H1 (cell line): ENCODE data around the gene LINGO4. TPM values are rescaled to one million over a fixed set of nuclear protein-coding genes. Genes with fewer than 3 reads are reported as not detected.

Experiments used
- CTCF ChIA-PET: fragments of 300-600 bp; sonication (Branson Sonifier 250); formaldehyde crosslinking; loops from one replicate; lab custom pipeline; 2021; ENCODE audit not compliant: partially characterized antibody; lab: Charles Lee
- POLR2A ChIA-PET: fragments of 300-600 bp; sonication (Branson Sonifier 250); formaldehyde crosslinking; loops from one replicate; lab custom pipeline; 2021; ENCODE audit warnings: inconsistent platforms; ENCODE audit not compliant: partially characterized antibody; lab: Charles Lee
- DNase-seq, 2 experiments: peaks; one replicate each; pipeline versions ENCODE4 v3.0.0 to v3.0.0-alpha.2; 2010 to 2022; ENCODE audit warnings: low spot score in 2 of 2, low read depth in 1 of 2, mixed read lengths in 1 of 2
- FAIRE-seq: peaks from 2 replicates; lab custom pipeline; 2011; peaks lifted over from hg19 to GRCh38; lab: Jason Lieb, UNC
- H2AFZ ChIP-seq: 2 replicates; pipeline ENCODE4 v1.8.1; 2012; ENCODE audit warnings: low read length, inconsistent platforms
- H2AK5ac ChIP-seq: 2 replicates; pipeline ENCODE4 v1.6.1; 2013; ENCODE audit warnings: low read depth, low read length
- H2BK120ac ChIP-seq: replicated peaks from 2 replicates; pipeline ENCODE3; 2013; ENCODE audit warnings: low read depth, low read length, inconsistent platforms
- H2BK12ac ChIP-seq: 2 replicates; pipeline ENCODE4 v1.6.1; 2013; ENCODE audit warnings: low read depth, low read length
- H2BK15ac ChIP-seq: 2 replicates; pipeline ENCODE4 v1.6.1; 2013; ENCODE audit warnings: low read length
- H2BK20ac ChIP-seq: 2 replicates; pipeline ENCODE4 v1.6.1; 2013; ENCODE audit warnings: low read length
- H2BK5ac ChIP-seq: 2 replicates; pipeline ENCODE4 v1.6.1; 2013; ENCODE audit warnings: low read depth, low read length
- H3K14ac ChIP-seq: 2 replicates; pipeline ENCODE4 v1.6.1; 2013; ENCODE audit warnings: inconsistent platforms; ENCODE audit not compliant: insufficient read length
- H3K18ac ChIP-seq: 2 replicates; pipeline ENCODE4 v1.6.1; 2013; ENCODE audit warnings: low read length; ENCODE audit errors: extremely low read depth
- H3K23ac ChIP-seq: 2 replicates; pipeline ENCODE4 v1.6.1; 2013; ENCODE audit warnings: inconsistent platforms; ENCODE audit not compliant: insufficient read length
- H3K23me2 ChIP-seq: 2 replicates; pipeline ENCODE4 v1.6.1; 2013; ENCODE audit warnings: low read depth, low read length
- H3K27ac ChIP-seq: 2 replicates; pipeline ENCODE4 v1.6.1; 2011; ENCODE audit warnings: low read depth, low read length, inconsistent platforms
- H3K27me3 ChIP-seq, 4 experiments: replicated peaks in 1 of 4; 1 replicate in 1 of 4; 2 replicates in 3 of 4; pipeline versions ENCODE4 v1.6.1 to v1.8.1; 2011 to 2013; ENCODE audit warnings: low read length in 3 of 4, mild to moderate bottlenecking in 3 of 4, inconsistent platforms in 2 of 4, mixed read lengths in 2 of 4, moderate library complexity in 1 of 4; ENCODE audit not compliant: control insufficient read depth in 3 of 4, insufficient read depth in 3 of 4; ENCODE audit errors: extremely low read depth in 1 of 4
- H3K36me3 ChIP-seq, 4 experiments: 2 replicates each; pipeline versions ENCODE4 v1.6.1 to v1.8.1; 2011 to 2013; ENCODE audit warnings: mild to moderate bottlenecking in 4 of 4, low read length in 3 of 4, moderate library complexity in 2 of 4, control low read depth in 1 of 4, inconsistent platforms in 1 of 4; ENCODE audit not compliant: insufficient read depth in 4 of 4, control insufficient read depth in 2 of 4
- H3K4ac ChIP-seq: replicated peaks from 2 replicates; pipeline ENCODE3; 2013; ENCODE audit warnings: low read length, low read depth, mixed read lengths, inconsistent platforms; ENCODE audit not compliant: insufficient read length
- H3K4me1 ChIP-seq, 4 experiments: replicated peaks in 1 of 4; 1 replicate in 1 of 4; 2 replicates in 3 of 4; pipeline versions ENCODE4 v1.6.1 to v1.8.1; 2011 to 2013; ENCODE audit warnings: low read length in 3 of 4, inconsistent platforms in 2 of 4, mixed read lengths in 1 of 4; ENCODE audit not compliant: insufficient read depth in 4 of 4, control insufficient read depth in 3 of 4
- H3K4me2 ChIP-seq, 2 experiments: 2 replicates each; pipeline versions ENCODE4 v1.6.1 to v1.8.1; 2011 to 2013; ENCODE audit warnings: low read depth in 2 of 2, low read length in 2 of 2, control low read depth in 1 of 2, inconsistent platforms in 1 of 2, mild to moderate bottlenecking in 1 of 2; ENCODE audit not compliant: insufficient read depth in 1 of 2
- H3K4me3 ChIP-seq, 4 experiments: fragments of 200-600, 300-600 bp in 1 of 4; sonication (generic), shearing (Covaris generic), sonication (Bioruptor Twin) in 1 of 4; 2 replicates each; pipeline versions ENCODE4 v1.5.1 to v1.8.1; 2011 to 2016; ENCODE audit warnings: low read length in 4 of 4, low read depth in 3 of 4, control low read depth in 2 of 4, inconsistent platforms in 2 of 4, mild to moderate bottlenecking in 2 of 4, mixed read lengths in 1 of 4, moderate library complexity in 1 of 4; ENCODE audit not compliant: insufficient read depth in 2 of 4; ENCODE audit errors: extremely low read depth in 1 of 4
- H3K56ac ChIP-seq: replicated peaks from 2 replicates; pipeline ENCODE3; 2013; ENCODE audit warnings: low read depth, mild to moderate bottlenecking, mixed read lengths, low read length, inconsistent platforms; ENCODE audit not compliant: insufficient read length
- H3K79me1 ChIP-seq: 2 replicates; pipeline ENCODE4 v1.6.1; 2013; ENCODE audit warnings: low read depth, low read length, control low read depth
- H3K79me2 ChIP-seq, 2 experiments: 2 replicates each; pipeline versions ENCODE4 v1.6.1 to v1.8.1; 2012 to 2013; ENCODE audit warnings: low read length in 2 of 2, mild to moderate bottlenecking in 2 of 2, inconsistent platforms in 1 of 2; ENCODE audit not compliant: insufficient read depth in 2 of 2, control insufficient read depth in 1 of 2
- H3K9ac ChIP-seq, 4 experiments: replicated peaks in 1 of 4; 1 replicate in 1 of 4; 2 replicates in 3 of 4; pipeline versions ENCODE4 v1.6.1 to v1.8.1; 2011 to 2013; ENCODE audit warnings: low read depth in 3 of 4, low read length in 3 of 4, control low read depth in 2 of 4, mild to moderate bottlenecking in 2 of 4, moderate library complexity in 2 of 4, inconsistent platforms in 1 of 4; ENCODE audit errors: extremely low read depth in 1 of 4
- H3K9me3 ChIP-seq, 2 experiments: 2 replicates each; pipeline versions ENCODE4 v1.6.1 to v1.8.1; 2012 to 2013; ENCODE audit warnings: mild to moderate bottlenecking in 2 of 2, moderate library complexity in 2 of 2, control low read depth in 1 of 2, inconsistent platforms in 1 of 2, low read depth in 1 of 2, low read length in 1 of 2, mixed read lengths in 1 of 2; ENCODE audit not compliant: insufficient read depth in 2 of 2
- H4K20me1 ChIP-seq, 2 experiments: replicated peaks in 1 of 2; 2 replicates each; pipeline versions ENCODE3 to v1.8.1; 2011 to 2013; ENCODE audit warnings: inconsistent platforms in 2 of 2, low read length in 2 of 2, mild to moderate bottlenecking in 1 of 2; ENCODE audit not compliant: insufficient read depth in 2 of 2, control insufficient read depth in 1 of 2
- H4K5ac ChIP-seq: 2 replicates; pipeline ENCODE4 v1.6.1; 2013; ENCODE audit warnings: low read length, low read depth, mixed read lengths, inconsistent platforms; ENCODE audit not compliant: insufficient read length
- H4K8ac ChIP-seq: 2 replicates; pipeline ENCODE4 v1.8.0; 2013; ENCODE audit warnings: mild to moderate bottlenecking, moderate library complexity, low read length, inconsistent platforms; ENCODE audit not compliant: insufficient read depth; ENCODE audit errors: extremely low read depth
- H4K91ac ChIP-seq: replicated peaks from 2 replicates; pipeline ENCODE3; 2013; ENCODE audit warnings: low read length, mixed read lengths, inconsistent platforms; ENCODE audit not compliant: insufficient read length
- CHD1 ChIP-seq: IDR thresholded peaks from 2 replicates; pipeline ENCODE4 v1.6.1; 2012; ENCODE audit warnings: low read depth, low read length, improper control_type of control experiment
- SP2 ChIP-seq: IDR thresholded peaks from 2 replicates; pipeline ENCODE4 v1.6.1; 2012; ENCODE audit warnings: mild to moderate bottlenecking, low read length, inconsistent platforms
- SP4 ChIP-seq: IDR thresholded peaks from 2 replicates; pipeline ENCODE4 v1.6.1; 2012; ENCODE audit warnings: low read length, inconsistent platforms
- SUZ12 ChIP-seq: fragments of 200-600 bp; sonication (generic); IDR thresholded peaks from 2 replicates; pipeline ENCODE4 v1.6.1; 2012; ENCODE audit warnings: mild to moderate bottlenecking, inconsistent platforms, low read length, moderate library complexity, mixed read lengths
- TAF1 ChIP-seq: IDR thresholded peaks from 2 replicates; pipeline ENCODE4 v1.6.1; 2011; ENCODE audit warnings: mild to moderate bottlenecking, low read depth, low read length
- ZNF274 ChIP-seq: IDR thresholded peaks from 2 replicates; pipeline ENCODE4 v1.7.0; 2012; ENCODE audit warnings: low read length, borderline replicate concordance; ENCODE audit errors: extremely low read depth
- WGBS, 2 experiments: shearing (Covaris generic) in 1 of 2; methylation state at CpG; one replicate each; pipeline versions ENCODE4 v1.1.6 to v1.1.7; 2013 to 2015; ENCODE audit warnings: low lambda C conversion rate in 2 of 2, mixed read lengths in 2 of 2, inconsistent platforms in 1 of 2, low coverage in 1 of 2, missing lambda C conversion rate in 1 of 2; ENCODE audit not compliant: insufficient replicate concordance in 2 of 2, insufficient coverage in 1 of 2, insufficient read length in 1 of 2; ENCODE audit errors: extremely low coverage in 1 of 2, missing lambda C conversion rate in 1 of 2; 5-methylcytosine and 5-hydroxymethylcytosine counted together
- polyA plus RNA-seq, 7 experiments: library from polyadenylated mRNA; depleted of rRNA in 3 of 7; stranded (reverse) in 5 of 7; unstranded in 2 of 7; fragments of >200 nt in 5 of 7; fragments of 200-250 nt in 2 of 7; gene quantifications; 1 replicate in 5 of 7; 2 replicates in 1 of 7; 4 replicates in 1 of 7; pipeline versions ENCODE4 v1.2.1 to v1.2.3, GENCODE V29; 2011 to 2013; ENCODE audit warnings: missing spikeins in 2 of 7, mixed read lengths in 2 of 7
- total RNA-seq: library from RNA; stranded (reverse); fragmentation: NEBNext Ultra II Directional; extraction: Animal tissue kit (Norgen Biotek cat#: 25700); gene quantifications from 2 replicates; pipeline ENCODE4 v1.2.1, GENCODE V29; 2021
- TF ChIP-seq, protein P1 (sequence below): IDR thresholded peaks from 2 replicates; pipeline ENCODE4 v1.6.1; 2012; ENCODE audit warnings: inconsistent platforms

LINGO4 gene
- total and polyA plus RNA-seq, 2 of the 8 experiments (the other 6 are each of a cell fraction or from before 2014, with no cell fraction given): 0.03 TPM; not detected in 1

DNA sequence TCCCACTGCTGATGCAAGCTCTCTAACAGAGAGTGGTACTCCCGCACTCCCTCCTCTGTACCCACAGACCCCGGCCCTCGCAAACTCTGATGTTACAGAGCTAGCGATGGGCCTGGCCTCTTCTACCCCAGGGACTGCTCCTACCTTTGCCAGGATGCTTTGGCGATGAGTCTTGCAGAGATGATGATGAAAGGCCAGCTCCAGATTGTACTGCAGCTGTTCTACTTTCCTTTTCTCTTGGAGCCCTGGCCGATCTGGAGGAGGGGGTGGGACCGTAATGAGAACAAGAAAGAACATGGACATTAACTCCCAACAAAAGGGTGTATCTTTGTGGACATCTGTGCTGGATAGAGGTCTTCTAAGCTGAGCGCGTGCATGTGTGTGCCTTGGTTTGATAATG, 6.0 kb upstream of the LINGO4 start:
- ChIA-PET POLR2A (interaction anchor here (0.8 to 2.3 kb wide), 5 partner anchors 11 to 71 kb away, joined by 3 to 7 read pairs (median 3); partner anchors contain the start of gene C2CD4D), CTCF (interaction anchor here (0.5 to 2.0 kb wide), 7 partner anchors 9 to 122 kb away, joined by 3 to 10 read pairs (median 4); no protein-coding TSS in a partner anchor)
- Histone ChIP-seq H3K23ac (no peak overlapping the region), H4K5ac (no peak overlapping the region), H4K91ac (no peak overlapping the region), H3K4me1 (peaks cover 1 to 5% (median 4%) of the 10 kb centered on the region in 4 experiments; a peak in 3 of 7 replicates), H2AFZ (no peak overlapping the region), H4K8ac (no peak overlapping the region), H3K36me3 (no peaks in the 10 kb centered on the region), H3K79me2 (no peaks in the 10 kb centered on the region), H3K4me2 (no peak overlapping the region), H3K56ac (no peak overlapping the region), H3K18ac (no peak overlapping the region), H3K27me3 (no peaks in the 10 kb centered on the region), H2AK5ac (no peak overlapping the region; the same call in 1 of the 2 replicates), H3K4ac (no peak overlapping the region), H3K9me3 (no peaks in the 10 kb centered on the region), H2BK5ac (no peak overlapping the region), H3K79me1 (no peaks in the 10 kb centered on the region), H3K23me2 (no peaks in the 10 kb centered on the region), H3K9ac (no peak overlapping the region), H4K20me1 (no peaks in the 10 kb centered on the region), H2BK20ac (no peak overlapping the region), H3K14ac (no peak overlapping the region), H2BK120ac (no peak overlapping the region), H3K4me3 (no peak overlapping the region), H3K27ac (no peak overlapping the region), H2BK15ac (no peak overlapping the region; the same call in 1 of the 2 replicates), H2BK12ac (no peak overlapping the region)
- WGBS, 2 experiments: 92% methylated on average over 9 of the region's 9 CpGs; no CpG with 5 or more reads in 1 of the 2 experiments
- no peak for TF ChIP-seq SP4
- TF ChIP-seq, protein P1, sequence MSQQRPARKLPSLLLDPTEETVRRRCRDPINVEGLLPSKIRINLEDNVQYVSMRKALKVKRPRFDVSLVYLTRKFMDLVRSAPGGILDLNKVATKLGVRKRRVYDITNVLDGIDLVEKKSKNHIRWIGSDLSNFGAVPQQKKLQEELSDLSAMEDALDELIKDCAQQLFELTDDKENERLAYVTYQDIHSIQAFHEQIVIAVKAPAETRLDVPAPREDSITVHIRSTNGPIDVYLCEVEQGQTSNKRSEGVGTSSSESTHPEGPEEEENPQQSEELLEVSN: no peak
- no peak for TF ChIP-seq TAF1
- no peak for TF ChIP-seq SUZ12
- no peak for TF ChIP-seq SP2
- TF ChIP-seq ZNF274: no peak
- no peak for TF ChIP-seq CHD1
- FAIRE-seq (no peak), DNase-seq (no peak)
